DND-41 (cell line): ENCODE measurements around the gene JAML.

Experiments used
- ATAC-seq: fragments of 200-7000 bp; cut with Tn5 transposase; 3 replicates; pipeline ENCODE4 v1.9.1; 2021; ENCODE audit warnings: low read depth; ENCODE audit not compliant: insufficient read depth
- DNase-seq: peaks from one replicate; pipeline ENCODE4 v3.0.0-alpha.2; 2020
- H2AFZ ChIP-seq: 2 replicates; pipeline ENCODE4 v1.6.0; 2012; ENCODE audit warnings: low read depth, low read length
- H3K27ac ChIP-seq: 2 replicates; pipeline ENCODE4 v1.5.1; 2012; ENCODE audit warnings: low read length, inconsistent platforms
- H3K27me3 ChIP-seq: fragments of 200-600 bp; sonication (generic); 2 replicates; pipeline ENCODE4 v1.6.0; 2012; ENCODE audit warnings: low read length, mild to moderate bottlenecking, inconsistent platforms; ENCODE audit not compliant: insufficient read depth, poor library complexity
- H3K36me3 ChIP-seq: 2 replicates; pipeline ENCODE4 v1.5.1; 2012; ENCODE audit warnings: low read length, inconsistent platforms; ENCODE audit not compliant: insufficient read depth
- H3K4me1 ChIP-seq: 2 replicates; pipeline ENCODE4 v1.5.1; 2012; ENCODE audit warnings: mild to moderate bottlenecking, low read length; ENCODE audit not compliant: insufficient read depth
- H3K4me2 ChIP-seq: 2 replicates; pipeline ENCODE4 v1.6.0; 2012; ENCODE audit warnings: mild to moderate bottlenecking, moderate library complexity, low read length, inconsistent platforms; ENCODE audit not compliant: insufficient read depth
- H3K4me3 ChIP-seq, 2 experiments: fragments of 200-600 bp in 1 of 2; shearing (Covaris generic) in 1 of 2; 2 replicates each; pipeline ENCODE4 v1.5.1; 2012 to 2016; ENCODE audit warnings: inconsistent platforms in 2 of 2, low read length in 2 of 2, mild to moderate bottlenecking in 2 of 2, low read depth in 1 of 2, moderate library complexity in 1 of 2
- H3K79me2 ChIP-seq: 2 replicates; pipeline ENCODE4 v1.6.0; 2012; ENCODE audit warnings: low read length, inconsistent platforms; ENCODE audit not compliant: insufficient read depth
- H3K9ac ChIP-seq: 2 replicates; pipeline ENCODE4 v1.6.0; 2012; ENCODE audit warnings: low read depth, mild to moderate bottlenecking, inconsistent platforms, low read length, moderate library complexity
- H3K9me3 ChIP-seq: 2 replicates; pipeline ENCODE4 v1.5.1; 2012; ENCODE audit warnings: low read length, moderate library complexity, mild to moderate bottlenecking, inconsistent platforms; ENCODE audit not compliant: insufficient read depth, severe bottlenecking
- H4K20me1 ChIP-seq: 2 replicates; pipeline ENCODE4 v1.6.0; 2012; ENCODE audit warnings: low read length; ENCODE audit not compliant: insufficient read depth
- EZH2 ChIP-seq: IDR thresholded peaks from 3 replicates; pipeline ENCODE4 v1.6.1; 2012; ENCODE audit warnings: borderline replicate concordance, low read depth, mild to moderate bottlenecking, moderate library complexity, low read length, inconsistent platforms; ENCODE audit not compliant: severe bottlenecking
- TF ChIP-seq, protein P1 (sequence below): IDR thresholded peaks from 2 replicates; pipeline ENCODE4 v1.5.1; 2012; ENCODE audit warnings: borderline replicate concordance, low read length, moderate library complexity, mild to moderate bottlenecking; ENCODE audit not compliant: poor library complexity, severe bottlenecking; ENCODE audit errors: extremely low read depth

JAML gene

DNA sequence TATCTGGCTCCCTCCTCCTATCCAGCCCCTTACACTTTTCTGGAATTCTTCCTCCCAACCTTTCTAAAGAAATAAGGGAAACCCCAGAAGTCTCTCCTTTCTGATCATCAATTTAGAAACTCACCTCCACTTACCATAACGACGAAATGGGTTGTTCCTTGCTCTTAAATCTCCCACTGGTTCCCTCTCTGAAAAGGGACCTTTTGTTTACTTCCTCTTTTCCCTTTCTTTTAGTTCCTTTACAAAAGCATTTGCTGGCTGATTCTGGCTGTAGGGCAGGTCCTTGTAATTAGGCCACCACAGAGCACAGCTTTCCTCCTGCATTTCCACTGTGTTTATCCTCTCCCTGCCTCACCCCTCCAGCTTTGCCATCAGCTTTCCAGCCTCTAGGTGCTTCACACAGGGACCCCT lies 12.0 kb downstream of the JAML start:
- Histone ChIP-seq H3K36me3 (no peaks in the 10 kb centered on the region), H3K27ac (no peak overlapping the region), H3K4me3 (no peak overlapping the region), H3K4me2 (no peak overlapping the region), H3K9me3 (no peaks in the 10 kb centered on the region), H3K9ac (no peak overlapping the region), H4K20me1 (no peaks in the 10 kb centered on the region), H3K27me3 (no peaks in the 10 kb centered on the region), H2AFZ (0 out of 2 replicates have a peak overlapping the region, but pooled peaks have one; percentile 9), H3K4me1 (peaks cover 4% of the 10 kb centered on the region; the same call in 1 of the 2 replicates), H3K79me2 (no peaks in the 10 kb centered on the region)
- DNase-seq (no peak), ATAC-seq (no peak)
- TF ChIP-seq, protein P1, sequence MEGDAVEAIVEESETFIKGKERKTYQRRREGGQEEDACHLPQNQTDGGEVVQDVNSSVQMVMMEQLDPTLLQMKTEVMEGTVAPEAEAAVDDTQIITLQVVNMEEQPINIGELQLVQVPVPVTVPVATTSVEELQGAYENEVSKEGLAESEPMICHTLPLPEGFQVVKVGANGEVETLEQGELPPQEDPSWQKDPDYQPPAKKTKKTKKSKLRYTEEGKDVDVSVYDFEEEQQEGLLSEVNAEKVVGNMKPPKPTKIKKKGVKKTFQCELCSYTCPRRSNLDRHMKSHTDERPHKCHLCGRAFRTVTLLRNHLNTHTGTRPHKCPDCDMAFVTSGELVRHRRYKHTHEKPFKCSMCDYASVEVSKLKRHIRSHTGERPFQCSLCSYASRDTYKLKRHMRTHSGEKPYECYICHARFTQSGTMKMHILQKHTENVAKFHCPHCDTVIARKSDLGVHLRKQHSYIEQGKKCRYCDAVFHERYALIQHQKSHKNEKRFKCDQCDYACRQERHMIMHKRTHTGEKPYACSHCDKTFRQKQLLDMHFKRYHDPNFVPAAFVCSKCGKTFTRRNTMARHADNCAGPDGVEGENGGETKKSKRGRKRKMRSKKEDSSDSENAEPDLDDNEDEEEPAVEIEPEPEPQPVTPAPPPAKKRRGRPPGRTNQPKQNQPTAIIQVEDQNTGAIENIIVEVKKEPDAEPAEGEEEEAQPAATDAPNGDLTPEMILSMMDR: no peak
- TF ChIP-seq EZH2: no peak

DNA sequence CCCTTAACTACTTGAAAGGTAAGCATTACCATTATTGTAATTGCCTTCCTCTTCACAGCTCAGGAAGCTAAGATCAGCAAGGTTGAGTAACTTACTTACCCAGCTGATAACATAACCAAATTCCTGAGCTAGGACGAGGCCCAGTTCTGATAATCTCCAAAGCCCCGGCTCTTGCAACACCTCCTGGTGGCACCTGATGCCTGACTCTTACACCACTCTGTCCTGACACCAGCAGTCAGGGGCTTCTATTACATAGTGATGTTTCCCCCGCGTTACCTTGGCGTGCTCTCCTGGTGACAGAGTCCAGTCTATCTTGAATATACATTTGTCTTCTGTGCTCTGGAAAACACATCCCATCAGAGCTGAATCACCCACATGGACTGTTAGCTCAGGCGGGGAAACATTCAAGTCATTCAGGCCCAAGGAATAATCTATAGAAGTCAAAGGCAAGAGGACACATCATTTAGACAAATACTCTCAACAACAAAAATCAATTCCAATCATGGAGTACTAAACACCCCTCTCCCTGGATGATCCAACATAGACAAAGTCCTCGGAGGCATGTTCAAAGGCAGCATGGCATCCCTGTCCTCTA lies 12.6 kb downstream of the JAML start:
- Histone ChIP-seq H3K27me3 (no peaks in the 10 kb centered on the region), H4K20me1 (no peaks in the 10 kb centered on the region), H3K27ac (no peak overlapping the region), H2AFZ (no peak overlapping the region), H3K9ac (no peak overlapping the region), H3K36me3 (no peaks in the 10 kb centered on the region), H3K4me3 (no peak overlapping the region), H3K4me1 (peaks cover 4% of the 10 kb centered on the region; the same call in 1 of the 2 replicates), H3K79me2 (no peaks in the 10 kb centered on the region), H3K9me3 (no peaks in the 10 kb centered on the region), H3K4me2 (no peak overlapping the region)
- DNase-seq (no peak), ATAC-seq (no peak)
- TF ChIP-seq EZH2: no peak
- TF ChIP-seq, protein P1: no peak

DNA sequence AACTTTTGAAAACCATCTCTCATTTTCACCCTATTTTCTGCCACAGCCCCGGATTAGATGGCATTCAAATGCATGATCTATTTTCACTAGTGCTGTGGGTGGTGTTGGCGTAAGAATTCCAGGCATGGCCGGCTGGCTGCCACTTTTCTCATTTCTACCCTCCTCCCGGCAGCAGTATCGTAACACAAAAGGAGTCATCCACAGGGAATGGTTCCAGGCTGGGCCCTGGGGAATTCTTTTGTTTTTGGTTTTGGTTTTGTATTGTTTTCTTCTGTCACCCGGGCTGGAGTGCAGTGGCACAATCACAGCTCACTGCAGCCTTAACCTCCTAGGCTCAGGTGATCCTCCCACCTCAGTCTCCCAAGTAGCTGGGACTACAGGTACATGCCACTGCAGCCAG lies 13.8 kb downstream of the JAML start:
- Histone ChIP-seq H3K9me3 (no peaks in the 10 kb centered on the region), H3K27me3 (no peaks in the 10 kb centered on the region), H3K4me3 (no peak overlapping the region), H3K79me2 (no peaks in the 10 kb centered on the region), H3K36me3 (no peaks in the 10 kb centered on the region), H3K27ac (no peak overlapping the region), H3K4me2 (no peak overlapping the region), H3K4me1 (peaks cover 15% of the 10 kb centered on the region), H4K20me1 (no peaks in the 10 kb centered on the region), H3K9ac (no peak overlapping the region), H2AFZ (no peak overlapping the region)
- no peak for ATAC-seq
- no peak for DNase-seq
- TF ChIP-seq, protein P1: no peak
- TF ChIP-seq EZH2: no peak

- no peak overlapping the region for H3K4me2 ChIP-seq
- H3K9ac ChIP-seq: no peak overlapping the region
- no peaks in the 10 kb centered on the region for H3K9me3 ChIP-seq
- H4K20me1 ChIP-seq: no peaks in the 10 kb centered on the region
- H3K4me1 ChIP-seq: peaks cover 17% of the 10 kb centered on the region
- H3K27ac ChIP-seq: no peak overlapping the region
- ATAC-seq (no peak), DNase-seq (no peak)
- H3K4me3 ChIP-seq: no peak overlapping the region
- no peaks in the 10 kb centered on the region for H3K79me2 ChIP-seq
- no peak overlapping the region for H2AFZ ChIP-seq
- no peaks in the 10 kb centered on the region for H3K27me3 ChIP-seq
- H3K36me3 ChIP-seq: no peaks in the 10 kb centered on the region
- TF ChIP-seq, protein P1: no peak
- TF ChIP-seq EZH2: no peak
Observed at GRCh38 chr11:118210323-118210722, 14.5 kb downstream of the JAML start.
